ENCODE results near the gene TREML1.
A peak's percentile ranks its signal among the peaks of the same experiment; 100 is the strongest.
"Not testable (repeated sequence)": the region's sequence is repeated elsewhere in the genome, so short reads cannot be mapped to it uniquely, and the experiment has no call there.

Gene TREML1

GRCh38 chr6:41194386-41194785 lies 40.2 kb upstream of the TREML1 start:
- TF ChIP-seq, protein P1, sequence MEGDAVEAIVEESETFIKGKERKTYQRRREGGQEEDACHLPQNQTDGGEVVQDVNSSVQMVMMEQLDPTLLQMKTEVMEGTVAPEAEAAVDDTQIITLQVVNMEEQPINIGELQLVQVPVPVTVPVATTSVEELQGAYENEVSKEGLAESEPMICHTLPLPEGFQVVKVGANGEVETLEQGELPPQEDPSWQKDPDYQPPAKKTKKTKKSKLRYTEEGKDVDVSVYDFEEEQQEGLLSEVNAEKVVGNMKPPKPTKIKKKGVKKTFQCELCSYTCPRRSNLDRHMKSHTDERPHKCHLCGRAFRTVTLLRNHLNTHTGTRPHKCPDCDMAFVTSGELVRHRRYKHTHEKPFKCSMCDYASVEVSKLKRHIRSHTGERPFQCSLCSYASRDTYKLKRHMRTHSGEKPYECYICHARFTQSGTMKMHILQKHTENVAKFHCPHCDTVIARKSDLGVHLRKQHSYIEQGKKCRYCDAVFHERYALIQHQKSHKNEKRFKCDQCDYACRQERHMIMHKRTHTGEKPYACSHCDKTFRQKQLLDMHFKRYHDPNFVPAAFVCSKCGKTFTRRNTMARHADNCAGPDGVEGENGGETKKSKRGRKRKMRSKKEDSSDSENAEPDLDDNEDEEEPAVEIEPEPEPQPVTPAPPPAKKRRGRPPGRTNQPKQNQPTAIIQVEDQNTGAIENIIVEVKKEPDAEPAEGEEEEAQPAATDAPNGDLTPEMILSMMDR (conservative IDR thresholded peaks at IDR 0.05), result no peak
- no peak for TF ChIP-seq ZFX (IDR thresholded peaks at IDR 0.05)
- no peak overlapping the region for H3K27ac ChIP-seq

GRCh38 chr6:41193884-41194283 lies 39.7 kb upstream of the TREML1 start:
- H3K27ac ChIP-seq, result no peak overlapping the region
- TF ChIP-seq ZFX (IDR thresholded peaks at IDR 0.05), result no peak
- TF ChIP-seq, protein P1 (conservative IDR thresholded peaks at IDR 0.05), result no peak

DNA sequence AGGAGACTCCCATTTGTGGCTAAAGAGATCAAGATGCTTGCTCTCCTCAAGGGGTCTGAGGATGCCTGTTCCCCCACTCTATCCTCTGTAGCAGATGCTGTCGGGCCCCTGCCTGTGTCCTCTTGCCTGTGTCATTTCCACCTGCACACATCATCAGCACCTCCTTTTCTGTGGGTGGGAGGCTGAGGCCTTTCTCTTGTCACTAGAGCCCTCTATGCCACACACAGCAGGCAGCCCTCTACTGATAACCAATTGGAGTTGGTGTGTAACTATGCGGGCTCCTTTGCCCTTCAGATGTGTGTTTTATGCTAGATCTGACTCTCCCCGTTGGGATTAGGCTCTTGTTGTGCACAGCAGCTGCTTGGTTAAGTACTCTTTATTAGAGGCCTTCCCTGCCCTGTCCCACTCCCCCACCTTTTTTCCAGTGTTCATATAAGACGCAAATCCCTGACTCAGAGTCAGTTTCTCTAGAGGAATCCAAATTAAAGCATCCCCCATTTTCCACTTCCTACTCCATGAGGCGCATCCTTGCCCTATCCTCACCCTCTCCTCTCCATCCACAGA lies 39.1 kb upstream of the TREML1 start:
- TF ChIP-seq, protein P1 (conservative IDR thresholded peaks at IDR 0.05), result no peak
- TF ChIP-seq ZFX (IDR thresholded peaks at IDR 0.05), result no peak

DNA sequence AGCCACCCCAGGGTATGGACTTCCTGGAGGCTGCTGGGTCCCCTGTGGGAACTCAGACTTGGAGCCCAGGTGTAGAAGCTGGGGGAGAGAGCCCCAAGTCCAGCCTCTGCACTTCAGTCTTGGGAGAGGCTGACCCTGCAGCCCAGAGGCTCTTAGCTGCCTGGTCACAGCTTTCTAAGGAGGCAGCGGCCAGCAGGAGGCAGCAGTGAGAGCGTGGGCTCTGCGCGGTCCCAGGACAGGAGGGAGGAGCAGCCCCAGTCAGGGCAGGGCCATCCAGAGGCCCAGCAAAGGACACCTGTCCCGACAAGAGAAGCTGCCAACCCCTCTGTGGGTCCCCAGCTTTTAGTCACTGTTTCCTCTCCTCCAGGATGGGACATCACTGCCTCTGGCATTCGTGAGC lies 37.4 kb upstream of the TREML1 start:
- TF ChIP-seq ZFX (IDR thresholded peaks at IDR 0.05), result no peak
- TF ChIP-seq, protein P1 (conservative IDR thresholded peaks at IDR 0.05), result peak; percentile 73
- H3K27ac ChIP-seq, result no peak overlapping the region

More for the DNA sequence above, 39.1 kb upstream of the TREML1 start:
- H3K27ac ChIP-seq, result no peak overlapping the region

DNA sequence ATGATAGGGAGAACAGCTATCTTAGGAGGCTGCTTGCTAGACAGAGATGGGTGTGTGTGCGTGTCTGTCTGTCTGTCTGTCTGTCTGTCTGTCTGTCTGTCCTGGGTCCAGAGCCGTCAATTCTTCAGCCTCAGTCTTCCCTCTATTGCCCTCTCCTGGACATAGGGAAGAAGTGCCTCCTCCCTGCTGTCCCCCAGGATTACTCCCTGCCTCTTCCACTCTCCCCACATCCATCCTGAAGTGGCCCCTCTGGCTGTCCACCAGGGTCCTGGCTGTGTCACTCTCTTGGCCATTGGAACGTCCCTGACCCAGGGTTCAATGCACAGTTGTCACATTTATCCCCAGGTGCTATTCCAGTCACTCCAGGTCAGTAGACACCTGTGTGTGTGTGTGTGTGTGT lies 36.6 kb upstream of the TREML1 start:
- no peak overlapping the region for H3K27ac ChIP-seq
- TF ChIP-seq ZFX (IDR thresholded peaks at IDR 0.05), result no peak
- TF ChIP-seq, protein P1 (conservative IDR thresholded peaks at IDR 0.05), result no peak

GRCh38 chr6:41189967-41190366 lies 35.8 kb upstream of the TREML1 start:
- H3K27ac ChIP-seq, result no peak overlapping the region
- TF ChIP-seq, protein P1 (conservative IDR thresholded peaks at IDR 0.05), result no peak
- TF ChIP-seq ZFX (IDR thresholded peaks at IDR 0.05), result no peak

- not testable (repeated sequence) for H3K27ac ChIP-seq
Observed at GRCh38 chr6:41189046-41189445, 34.9 kb upstream of the TREML1 start.
